H1 (cell line): ENCODE results near the gene CASK. TPM values are rescaled to one million over a fixed set of nuclear protein-coding genes. Genes with fewer than 3 reads are reported as not detected.

Source experiments
- ASH2L ChIP-seq: fragments of 200-600, 300-600 bp; sonication (generic); IDR thresholded peaks from one replicate; pipeline ENCODE4 v1.7.1; 2017; ENCODE audit warnings: low read length
- CEBPB ChIP-seq: IDR thresholded peaks from 2 replicates; pipeline ENCODE4 v1.6.1; 2012; ENCODE audit warnings: low read depth, low read length
- EP300 ChIP-seq, 2 experiments: IDR thresholded peaks; 1 replicate in 1 of 2; 2 replicates in 1 of 2; pipeline ENCODE4 v1.6.1; 2011 to 2012; ENCODE audit warnings: low read depth in 2 of 2, low read length in 2 of 2, mild to moderate bottlenecking in 2 of 2, borderline replicate concordance in 1 of 2, inconsistent platforms in 1 of 2, moderate library complexity in 1 of 2
- POLR2A ChIP-seq, 2 experiments: IDR thresholded peaks; 1 replicate in 1 of 2; 2 replicates in 1 of 2; pipeline ENCODE4 v1.6.1; 2011; ENCODE audit warnings: low read depth in 2 of 2, low read length in 2 of 2, mild to moderate bottlenecking in 2 of 2; ENCODE audit errors: control extremely low read depth in 1 of 2
- SIN3A ChIP-seq, 2 experiments: IDR thresholded peaks in 1 of 2; conservative IDR thresholded peaks in 1 of 2; 2 replicates each; pipeline ENCODE4 v1.6.1; 2011 to 2012; ENCODE audit warnings: low read length in 2 of 2, improper control_type of control experiment in 1 of 2, low read depth in 1 of 2, mild to moderate bottlenecking in 1 of 2
- SIX5 ChIP-seq: IDR thresholded peaks from 2 replicates; pipeline ENCODE4 v1.6.1; 2011; ENCODE audit warnings: mild to moderate bottlenecking, low read depth, low read length
- polyA plus RNA-seq, 7 experiments: library from polyadenylated mRNA; depleted of rRNA in 3 of 7; stranded (reverse) in 5 of 7; unstranded in 2 of 7; fragments of >200 nt in 5 of 7; fragments of 200-250 nt in 2 of 7; gene quantifications; 1 replicate in 5 of 7; 2 replicates in 1 of 7; 4 replicates in 1 of 7; pipeline versions ENCODE4 v1.2.1 to v1.2.3, GENCODE V29; 2011 to 2013; ENCODE audit warnings: missing spikeins in 2 of 7, mixed read lengths in 2 of 7
- total RNA-seq: library from RNA; stranded (reverse); fragmentation: NEBNext Ultra II Directional; extraction: Animal tissue kit (Norgen Biotek cat#: 25700); gene quantifications from 2 replicates; pipeline ENCODE4 v1.2.1, GENCODE V29; 2021
- TF ChIP-seq, protein P1 (sequence below): IDR thresholded peaks from 2 replicates; pipeline ENCODE4 v1.6.1; 2012; ENCODE audit warnings: low read length, inconsistent platforms

The CASK gene
- total and polyA plus RNA-seq, 2 of the 8 experiments (the other 6 are each of a cell fraction or from before 2014, with no cell fraction given), result 21.6 to 55.1 TPM

GRCh38 chrX:41956027-41956426 lies 32.7 kb upstream of the CASK start (continued):
- TF ChIP-seq, protein P1, sequence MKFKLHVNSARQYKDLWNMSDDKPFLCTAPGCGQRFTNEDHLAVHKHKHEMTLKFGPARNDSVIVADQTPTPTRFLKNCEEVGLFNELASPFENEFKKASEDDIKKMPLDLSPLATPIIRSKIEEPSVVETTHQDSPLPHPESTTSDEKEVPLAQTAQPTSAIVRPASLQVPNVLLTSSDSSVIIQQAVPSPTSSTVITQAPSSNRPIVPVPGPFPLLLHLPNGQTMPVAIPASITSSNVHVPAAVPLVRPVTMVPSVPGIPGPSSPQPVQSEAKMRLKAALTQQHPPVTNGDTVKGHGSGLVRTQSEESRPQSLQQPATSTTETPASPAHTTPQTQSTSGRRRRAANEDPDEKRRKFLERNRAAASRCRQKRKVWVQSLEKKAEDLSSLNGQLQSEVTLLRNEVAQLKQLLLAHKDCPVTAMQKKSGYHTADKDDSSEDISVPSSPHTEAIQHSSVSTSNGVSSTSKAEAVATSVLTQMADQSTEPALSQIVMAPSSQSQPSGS, result no peak
- TF ChIP-seq ASH2L (no peak), CEBPB (no peak), POLR2A (IDR thresholded peaks at IDR 0.05; ENCODE audit: control extremely low read depth in 1 of 2, low read depth in 2 of 2, low read length in 2 of 2) (no peak), EP300 (IDR thresholded peaks at IDR 0.05; ENCODE audit: borderline replicate concordance in 1 of 2, low read depth in 2 of 2, low read length in 2 of 2) (no peak), SIX5 (no peak), SIN3A (conservative IDR thresholded peaks at IDR 0.05 in 1 of 2, IDR thresholded peaks at IDR 0.05 in 1 of 2; ENCODE audit: low read depth in 1 of 2, low read length in 2 of 2) (no peak)
